H9 (cell line): ENCODE results near the gene VAV3. TPM values are rescaled to one million over a fixed set of nuclear protein-coding genes. Genes with fewer than 3 reads are reported as not detected.
A peak's percentile ranks its signal among the peaks of the same experiment; 100 is the strongest.

Experiments
- DNase-seq: peaks from one replicate; pipeline ENCODE4 v3.0.0-alpha.2; 2017
- H2AFZ ChIP-seq: one replicate; pipeline ENCODE4 v1.6.1; 2013; ENCODE audit warnings: mild to moderate bottlenecking, low read length, control low read depth, moderate library complexity
- H2AK5ac ChIP-seq: 2 replicates; pipeline ENCODE4 v1.6.1; 2013; ENCODE audit warnings: low read length, control low read depth, mixed read lengths; ENCODE audit not compliant: insufficient read length
- H2BK120ac ChIP-seq: one replicate; pipeline ENCODE4 v1.6.1; 2013; ENCODE audit warnings: low read depth, mild to moderate bottlenecking, low read length, control low read depth, inconsistent platforms; ENCODE audit not compliant: poor library complexity, severe bottlenecking
- H2BK12ac ChIP-seq: 2 replicates; pipeline ENCODE4 v1.6.1; 2013; ENCODE audit warnings: low read length, control low read depth, mixed read lengths, low read depth; ENCODE audit not compliant: insufficient read length
- H2BK15ac ChIP-seq: 2 replicates; pipeline ENCODE4 v1.6.1; 2013; ENCODE audit warnings: low read depth, low read length, control low read depth
- H2BK20ac ChIP-seq: one replicate; pipeline ENCODE4 v1.6.1; 2013; ENCODE audit warnings: low read depth, mild to moderate bottlenecking, low read length, control low read depth, inconsistent platforms; ENCODE audit not compliant: poor library complexity, severe bottlenecking
- H2BK5ac ChIP-seq: 2 replicates; pipeline ENCODE4 v1.6.1; 2013; ENCODE audit warnings: low read length, control low read depth, mixed read lengths; ENCODE audit not compliant: insufficient read length
- H3K14ac ChIP-seq: 2 replicates; pipeline ENCODE4 v1.6.1; 2013; ENCODE audit warnings: low read length, control low read depth; ENCODE audit not compliant: insufficient read depth
- H3K18ac ChIP-seq: 2 replicates; pipeline ENCODE4 v1.6.1; 2013; ENCODE audit warnings: low read depth, mild to moderate bottlenecking, mixed read lengths, low read length, control low read depth; ENCODE audit not compliant: insufficient read length
- H3K23ac ChIP-seq: 2 replicates; pipeline ENCODE4 v1.6.1; 2013; ENCODE audit warnings: low read length, control low read depth, mixed read lengths, low read depth; ENCODE audit not compliant: insufficient read length
- H3K23me2 ChIP-seq: 2 replicates; pipeline ENCODE4 v1.6.1; 2013; ENCODE audit warnings: low read depth, mild to moderate bottlenecking, mixed read lengths, low read length, control low read depth; ENCODE audit not compliant: insufficient read length, poor library complexity, severe bottlenecking
- H3K27ac ChIP-seq: 2 replicates; pipeline ENCODE4 v1.5.1; 2013; ENCODE audit warnings: low read length, control low read depth, mixed read lengths, low read depth; ENCODE audit not compliant: insufficient read length
- H3K27me3 ChIP-seq: 2 replicates; pipeline ENCODE4 v1.6.1; 2013; ENCODE audit warnings: low read length, control low read depth, inconsistent platforms; ENCODE audit not compliant: insufficient read depth
- H3K4ac ChIP-seq: 2 replicates; pipeline ENCODE4 v1.6.1; 2013; ENCODE audit warnings: low read depth, mild to moderate bottlenecking, control low read depth, inconsistent platforms, low read length, moderate library complexity
- H3K4me1 ChIP-seq: 2 replicates; pipeline ENCODE4 v1.6.1; 2013; ENCODE audit warnings: low read length, control low read depth, inconsistent platforms; ENCODE audit not compliant: insufficient read depth
- H3K4me2 ChIP-seq: 2 replicates; pipeline ENCODE4 v1.6.1; 2013; ENCODE audit warnings: low read length, control low read depth, mixed read lengths; ENCODE audit not compliant: insufficient read length, insufficient read depth
- H3K56ac ChIP-seq: 2 replicates; pipeline ENCODE4 v1.6.1; 2013; ENCODE audit warnings: low read depth, mild to moderate bottlenecking, mixed read lengths, low read length, control low read depth; ENCODE audit not compliant: insufficient read length
- H3K79me1 ChIP-seq: 2 replicates; pipeline ENCODE4 v1.6.1; 2013; ENCODE audit warnings: low read depth, mild to moderate bottlenecking, moderate library complexity, low read length, control low read depth, inconsistent platforms; ENCODE audit not compliant: insufficient read depth, poor library complexity, severe bottlenecking
- H3K79me2 ChIP-seq: 2 replicates; pipeline ENCODE4 v1.6.1; 2013; ENCODE audit warnings: low read length, control low read depth, inconsistent platforms; ENCODE audit not compliant: insufficient read depth
- H3K9ac ChIP-seq: 2 replicates; pipeline ENCODE4 v1.6.1; 2013; ENCODE audit warnings: low read length, control low read depth, mixed read lengths; ENCODE audit not compliant: insufficient read length; ENCODE audit errors: extremely low read depth
- H3K9me3 ChIP-seq: one replicate; pipeline ENCODE4 v1.6.1; 2013; ENCODE audit warnings: low read depth, low read length, inconsistent platforms; ENCODE audit not compliant: control insufficient read depth
- H3T11ph ChIP-seq: one replicate; pipeline ENCODE4 v1.6.1; 2013; ENCODE audit warnings: mild to moderate bottlenecking, low read length, control low read depth, inconsistent platforms
- H4K20me1 ChIP-seq: one replicate; pipeline ENCODE4 v1.6.1; 2013; ENCODE audit not compliant: control insufficient read depth, insufficient read length, insufficient read depth
- H4K5ac ChIP-seq: 2 replicates; pipeline ENCODE4 v1.6.1; 2013; ENCODE audit warnings: low read depth, mild to moderate bottlenecking, mixed read lengths, low read length, control low read depth; ENCODE audit not compliant: insufficient read length
- H4K8ac ChIP-seq: replicated peaks from 2 replicates; pipeline ENCODE4 v1.6.1; 2013; ENCODE audit warnings: low read length, control low read depth, mixed read lengths, low read depth; ENCODE audit not compliant: insufficient read length
- H4K91ac ChIP-seq: 2 replicates; pipeline ENCODE4 v1.6.1; 2013; ENCODE audit warnings: low read depth, mild to moderate bottlenecking, moderate library complexity, mixed read lengths, low read length, control low read depth; ENCODE audit not compliant: insufficient read length
- H3K27ac Mint-ChIP-seq, 3 experiments: 2 replicates in 2 of 3; 3 replicates in 1 of 3; pipeline ENCODE4 v1.8.0; 2020 to 2021; ENCODE audit warnings: mixed read lengths in 3 of 3, mild to moderate bottlenecking in 1 of 3, moderate library complexity in 1 of 3
- H3K27me3 Mint-ChIP-seq: 2 replicates; pipeline ENCODE4 v1.8.0; 2021; ENCODE audit warnings: low read depth, mild to moderate bottlenecking, moderate library complexity, mixed read lengths
- H3K36me3 Mint-ChIP-seq, 3 experiments: 2 replicates in 2 of 3; 3 replicates in 1 of 3; pipeline ENCODE4 v1.8.0; 2020 to 2021; ENCODE audit warnings: low read depth in 3 of 3, mixed read lengths in 3 of 3; ENCODE audit not compliant: insufficient read depth in 1 of 3
- H3K4me1 Mint-ChIP-seq, 2 experiments: 2 replicates each; pipeline ENCODE4 v1.8.0; 2020; ENCODE audit warnings: mixed read lengths in 2 of 2
- H3K4me3 Mint-ChIP-seq, 2 experiments: 2 replicates in 1 of 2; 3 replicates in 1 of 2; pipeline ENCODE4 v1.8.0; 2020 to 2021; ENCODE audit warnings: mild to moderate bottlenecking in 2 of 2, mixed read lengths in 2 of 2, moderate library complexity in 1 of 2
- H3K9me3 Mint-ChIP-seq, 2 experiments: 2 replicates in 1 of 2; 3 replicates in 1 of 2; pipeline ENCODE4 v1.8.0; 2020; ENCODE audit warnings: mild to moderate bottlenecking in 2 of 2, mixed read lengths in 2 of 2, moderate library complexity in 1 of 2
- WGBS: extraction: QIAGEN DNeasy Blood & Tissue Kit; methylation state at CpG from one replicate; pipeline ENCODE4 v1.1.7; 2013; ENCODE audit warnings: missing lambda C conversion rate, low lambda C conversion rate, mixed read lengths; ENCODE audit not compliant: insufficient read length; ENCODE audit errors: extremely low coverage; 5-methylcytosine and 5-hydroxymethylcytosine counted together
- total RNA-seq: library from RNA; stranded (reverse); gene quantifications from 2 replicates; pipeline ENCODE4 v1.2.1, GENCODE V29; 2021
- TF ChIP-seq, protein P1 (sequence below): fragments of 200-600 bp; sonication (generic); conservative IDR thresholded peaks from 3 replicates; pipeline ENCODE4 v1.8.0; 2021; ENCODE audit warnings: antibody characterized with exemption, mild to moderate bottlenecking

The VAV3 gene
- total RNA-seq, 1 experiment from 2014 or later, result 5.1 TPM

DNA sequence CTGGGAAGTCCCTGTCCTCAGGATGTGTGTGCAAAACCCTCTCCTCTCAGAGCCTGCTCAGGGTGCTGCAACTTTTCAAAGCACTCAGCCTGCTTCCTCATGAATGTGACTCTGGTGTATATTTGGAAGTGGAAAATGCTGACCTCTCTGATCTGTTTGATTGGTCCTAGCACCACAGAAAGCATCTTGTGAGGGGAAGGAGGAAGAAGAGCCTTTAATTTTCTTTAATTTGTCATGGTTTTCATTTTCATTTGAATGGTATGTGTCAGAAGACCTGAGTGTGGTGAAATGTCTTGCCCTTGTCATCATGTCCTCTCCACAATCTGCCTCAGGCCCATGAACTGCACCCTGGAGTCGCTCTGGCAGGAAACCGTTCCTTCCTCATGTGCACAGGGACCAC lies 440.7 kb downstream of the VAV3 start:
- Histone ChIP-seq H3K4me2 (no peak overlapping the region), H2BK15ac (no peak overlapping the region), H4K8ac (no peak overlapping the region), H4K5ac (no peak overlapping the region), H3T11ph (no peak overlapping the region), H4K20me1 (no peaks in the 10 kb centered on the region), H3K18ac (no peak overlapping the region), H2AFZ (no peak overlapping the region), H3K56ac (no peak overlapping the region), H3K14ac (no peak overlapping the region), H3K9me3 (no peaks in the 10 kb centered on the region), H2AK5ac (no peak overlapping the region), H2BK120ac (no peak overlapping the region), H2BK20ac (no peak overlapping the region), H3K79me1 (no peaks in the 10 kb centered on the region), H3K79me2 (no peaks in the 10 kb centered on the region), H3K9ac (no peak overlapping the region), H4K91ac (no peak overlapping the region), H3K23ac (no peak overlapping the region), H2BK12ac (no peak overlapping the region), H3K23me2 (no peaks in the 10 kb centered on the region), H3K4me1 (no peaks in the 10 kb centered on the region), H3K27me3 (no peaks in the 10 kb centered on the region), H3K27ac (no peak overlapping the region), H3K4ac (no peak overlapping the region), H2BK5ac (no peak overlapping the region)
- Mint-ChIP-seq H3K27me3 (no peaks in the 10 kb centered on the region), H3K9me3 (peaks cover 0 to 3% of the 10 kb centered on the region in 2 experiments; a peak in 2 of 5 replicates), H3K36me3 (no peaks in the 10 kb centered on the region), H3K4me3 (no peak overlapping the region), H3K27ac (peak overlapping the region in 2 of 3 experiments; percentile 19 to 47; a peak in 3 of 7 replicates), H3K4me1 (peaks cover 32 to 42% of the 10 kb centered on the region in 2 experiments)
- TF ChIP-seq, protein P1, sequence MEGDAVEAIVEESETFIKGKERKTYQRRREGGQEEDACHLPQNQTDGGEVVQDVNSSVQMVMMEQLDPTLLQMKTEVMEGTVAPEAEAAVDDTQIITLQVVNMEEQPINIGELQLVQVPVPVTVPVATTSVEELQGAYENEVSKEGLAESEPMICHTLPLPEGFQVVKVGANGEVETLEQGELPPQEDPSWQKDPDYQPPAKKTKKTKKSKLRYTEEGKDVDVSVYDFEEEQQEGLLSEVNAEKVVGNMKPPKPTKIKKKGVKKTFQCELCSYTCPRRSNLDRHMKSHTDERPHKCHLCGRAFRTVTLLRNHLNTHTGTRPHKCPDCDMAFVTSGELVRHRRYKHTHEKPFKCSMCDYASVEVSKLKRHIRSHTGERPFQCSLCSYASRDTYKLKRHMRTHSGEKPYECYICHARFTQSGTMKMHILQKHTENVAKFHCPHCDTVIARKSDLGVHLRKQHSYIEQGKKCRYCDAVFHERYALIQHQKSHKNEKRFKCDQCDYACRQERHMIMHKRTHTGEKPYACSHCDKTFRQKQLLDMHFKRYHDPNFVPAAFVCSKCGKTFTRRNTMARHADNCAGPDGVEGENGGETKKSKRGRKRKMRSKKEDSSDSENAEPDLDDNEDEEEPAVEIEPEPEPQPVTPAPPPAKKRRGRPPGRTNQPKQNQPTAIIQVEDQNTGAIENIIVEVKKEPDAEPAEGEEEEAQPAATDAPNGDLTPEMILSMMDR, result no peak
- WGBS, result no CpG with 5 or more reads among the region's 2 CpGs
- DNase-seq, result no peak
